Gastrocnemius medialis (tissue), 4 donors: Measurements from ENCODE around the gene CSNK1G1. TPM values are rescaled to one million over a fixed set of nuclear protein-coding genes. Genes with fewer than 3 reads are reported as not detected.

ENCODE experiments used
- ATAC-seq, 2 donors: fragments of 150-250 bp; one replicate each; pipeline ENCODE4 v1.9.1; 2016
- DNase-seq, 2 donors: peaks; one replicate each; pipeline ENCODE4 v3.0.0-alpha.2; 2019
- H3K27ac ChIP-seq, 4 donors: fragments of 200-600 bp; sonication (generic); 1 replicate in 1 of 4; 2 replicates in 3 of 4; pipeline ENCODE4 v1.5.1; 2016 to 2018; ENCODE audit warnings: mild to moderate bottlenecking in 2 of 4, moderate library complexity in 1 of 4
- H3K27me3 ChIP-seq, 3 donors: fragments of 200-600 bp; sonication (generic) in 2 of 3; 1 replicate in 1 of 3; 2 replicates in 2 of 3; pipeline versions ENCODE4 v1.5.1 to v1.6.0; 2016 to 2019; ENCODE audit warnings: mild to moderate bottlenecking in 1 of 3, moderate library complexity in 1 of 3
- H3K36me3 ChIP-seq, 2 donors: fragments of 200-600 bp; sonication (generic) in 1 of 2; one replicate each; pipeline ENCODE4 v1.5.1; 2017 to 2018
- H3K4me1 ChIP-seq, 2 donors: fragments of 200-600 bp; sonication (generic) in 1 of 2; one replicate each; pipeline ENCODE4 v1.5.1; 2016 to 2017; ENCODE audit warnings: mild to moderate bottlenecking in 2 of 2
- H3K4me3 ChIP-seq, 4 donors: fragments of 200-600 bp; sonication (generic) in 3 of 4; 1 replicate in 1 of 4; 2 replicates in 3 of 4; pipeline ENCODE4 v1.5.1; 2016 to 2019; ENCODE audit warnings: mild to moderate bottlenecking in 2 of 4
- H3K9me3 ChIP-seq, 3 donors: fragments of 200-600 bp; sonication (generic) in 2 of 3; 1 replicate in 1 of 3; 2 replicates in 2 of 3; pipeline ENCODE4 v1.5.1; 2016 to 2019
- POLR2A ChIP-seq, 2 donors: fragments of 450-650 bp; IDR thresholded peaks; one replicate each; pipeline ENCODE4 v1.6.1; 2017; ENCODE audit warnings: antibody characterized with exemption in 2 of 2, mild to moderate bottlenecking in 2 of 2, moderate library complexity in 2 of 2
- in situ Hi-C, 4 donors: fragments of 200-750 bp; cut with MboI; loops; one replicate each; pipeline versions ENCODE4 v1.15.0 to v1.8.0; 2017; ENCODE audit warnings: low sequenced_read_pairs in 4 of 4
- intact Hi-C: fragments of 100-400 bp; cut with DNase I; formaldehyde crosslinking; loops from one replicate; pipeline ENCODE4 v1.15.1; 2023; ENCODE audit warnings: low total_unique reads
- total RNA-seq, 4 donors: library from RNA; depleted of rRNA; stranded (reverse); fragments of >200 nt; gene quantifications; one replicate each; pipeline versions ENCODE4 v1.1.0 to v1.2.3, GENCODE V29; 2016
- TF ChIP-seq, protein P1 (sequence below), 5 experiments: fragments of 450-650 bp in 3 of 5; fragments of 200-600 bp in 2 of 5; sonication (generic) in 2 of 5; IDR thresholded peaks in 4 of 5; conservative IDR thresholded peaks in 1 of 5; 1 replicate in 4 of 5; 2 replicates in 1 of 5; pipeline ENCODE4 v1.5.1; 2016 to 2019; ENCODE audit warnings: antibody characterized with exemption in 5 of 5, mild to moderate bottlenecking in 3 of 5, moderate library complexity in 3 of 5

CSNK1G1 gene
- total RNA-seq, 4 donors from 2014 or later = 5.3 to 26.6 (median 6.5) TPM

DNA sequence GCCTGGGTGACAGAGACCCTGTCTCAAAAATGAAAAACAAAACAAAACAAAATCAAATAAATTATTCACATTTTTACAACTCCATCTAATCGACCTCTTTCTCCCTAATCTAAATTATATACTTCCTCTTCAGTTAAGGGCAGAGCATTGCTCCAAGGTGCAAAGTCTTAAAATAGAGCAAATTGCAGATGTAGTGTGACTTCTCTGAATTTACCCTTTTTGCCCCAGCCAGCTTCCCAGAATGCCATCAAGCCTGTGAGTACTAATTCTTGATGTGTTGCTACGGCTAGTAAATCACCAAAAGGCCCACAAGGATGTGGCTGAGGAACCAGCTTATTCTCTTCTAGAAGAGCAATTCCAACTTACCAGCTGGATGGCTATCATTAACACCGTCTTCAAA is 139.8 kb downstream of the CSNK1G1 start:
- DNase-seq (no peak), ATAC-seq (no peak)
- Histone ChIP-seq H3K4me1 (peaks cover 0 to 5% of the 10 kb centered on the region in 2 donors), H3K9me3 (no peaks in the 10 kb centered on the region), H3K27ac (no peak overlapping the region), H3K27me3 (no peaks in the 10 kb centered on the region), H3K4me3 (no peak overlapping the region), H3K36me3 (peaks cover 0 to 12% of the 10 kb centered on the region in 2 donors)
- intact Hi-C loops (no loop called here), in situ Hi-C loops (loop anchor here in 2 of 4 donors (25.0 kb wide), 2 partner anchors 146 to 446 kb away; partner anchors contain the start of gene CSNK1G1 (in 1 of the 2))
- TF ChIP-seq, protein P1, sequence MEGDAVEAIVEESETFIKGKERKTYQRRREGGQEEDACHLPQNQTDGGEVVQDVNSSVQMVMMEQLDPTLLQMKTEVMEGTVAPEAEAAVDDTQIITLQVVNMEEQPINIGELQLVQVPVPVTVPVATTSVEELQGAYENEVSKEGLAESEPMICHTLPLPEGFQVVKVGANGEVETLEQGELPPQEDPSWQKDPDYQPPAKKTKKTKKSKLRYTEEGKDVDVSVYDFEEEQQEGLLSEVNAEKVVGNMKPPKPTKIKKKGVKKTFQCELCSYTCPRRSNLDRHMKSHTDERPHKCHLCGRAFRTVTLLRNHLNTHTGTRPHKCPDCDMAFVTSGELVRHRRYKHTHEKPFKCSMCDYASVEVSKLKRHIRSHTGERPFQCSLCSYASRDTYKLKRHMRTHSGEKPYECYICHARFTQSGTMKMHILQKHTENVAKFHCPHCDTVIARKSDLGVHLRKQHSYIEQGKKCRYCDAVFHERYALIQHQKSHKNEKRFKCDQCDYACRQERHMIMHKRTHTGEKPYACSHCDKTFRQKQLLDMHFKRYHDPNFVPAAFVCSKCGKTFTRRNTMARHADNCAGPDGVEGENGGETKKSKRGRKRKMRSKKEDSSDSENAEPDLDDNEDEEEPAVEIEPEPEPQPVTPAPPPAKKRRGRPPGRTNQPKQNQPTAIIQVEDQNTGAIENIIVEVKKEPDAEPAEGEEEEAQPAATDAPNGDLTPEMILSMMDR (IDR thresholded peaks at IDR 0.05 in 4 of 5, conservative IDR thresholded peaks at IDR 0.05 in 1 of 5) = no peak
- TF ChIP-seq POLR2A (IDR thresholded peaks at IDR 0.05) = no peak

DNA sequence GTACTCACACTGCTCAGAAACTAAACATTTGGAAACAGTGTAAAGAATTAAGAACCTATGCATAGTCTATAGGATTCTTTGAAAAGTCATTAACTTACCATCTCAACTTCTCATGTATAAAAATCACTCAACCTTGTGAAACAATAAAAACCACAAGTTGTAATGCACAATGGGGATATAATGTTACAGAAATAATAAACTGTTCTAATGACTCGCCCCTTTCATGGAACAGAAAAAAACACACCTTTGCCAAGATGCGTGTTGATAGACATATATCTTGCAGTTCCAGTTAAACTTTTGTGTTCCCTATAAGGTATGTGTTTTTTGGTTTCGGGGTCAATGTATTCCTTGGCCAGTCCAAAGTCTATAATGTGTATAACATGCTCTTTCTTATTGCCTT is 142.3 kb downstream of the CSNK1G1 start:
- H3K9me3 ChIP-seq = no peaks in the 10 kb centered on the region
- no peak for ATAC-seq
- no peak for DNase-seq
- H3K27ac ChIP-seq = no peak overlapping the region
- peaks cover 0 to 12% of the 10 kb centered on the region in 2 donors for H3K36me3 ChIP-seq
- H3K27me3 ChIP-seq = no peaks in the 10 kb centered on the region
- in situ Hi-C loops (loop anchor here in 2 of 4 donors (25.0 kb wide), 2 partner anchors 149 to 449 kb away; partner anchors contain the start of gene CSNK1G1 (in 1 of the 2)), intact Hi-C loops (no loop called here)
- TF ChIP-seq, protein P1 (IDR thresholded peaks at IDR 0.05 in 4 of 5, conservative IDR thresholded peaks at IDR 0.05 in 1 of 5) = no peak
- TF ChIP-seq POLR2A (IDR thresholded peaks at IDR 0.05) = no peak
- H3K4me3 ChIP-seq = no peak overlapping the region
- peaks cover 0 to 5% of the 10 kb centered on the region in 2 donors for H3K4me1 ChIP-seq

DNA sequence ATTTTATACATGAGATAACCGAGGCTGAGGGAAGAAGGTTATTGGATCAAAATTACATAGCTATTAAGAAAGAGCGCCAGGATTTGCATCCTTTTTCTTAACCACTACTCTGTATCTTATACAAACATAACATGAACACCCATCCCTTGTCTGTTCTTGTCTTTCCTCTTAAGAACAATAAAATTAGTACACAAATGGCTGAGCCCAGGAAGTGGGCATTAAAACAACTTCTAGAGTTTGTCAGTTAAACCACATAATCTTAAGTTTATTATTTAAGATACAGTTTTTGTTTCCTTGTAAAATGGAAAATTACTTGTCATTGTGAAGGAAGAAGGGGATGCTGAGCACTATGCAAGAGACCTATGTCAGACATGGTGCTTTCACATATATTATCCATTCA is 144.3 kb downstream of the CSNK1G1 start:
- TF ChIP-seq, protein P1 (IDR thresholded peaks at IDR 0.05 in 4 of 5, conservative IDR thresholded peaks at IDR 0.05 in 1 of 5) = no peak
- no peak for TF ChIP-seq POLR2A (IDR thresholded peaks at IDR 0.05)
- no peak overlapping the region for H3K4me3 ChIP-seq
- H3K4me1 ChIP-seq = no peaks in the 10 kb centered on the region
- no peaks in the 10 kb centered on the region for H3K27me3 ChIP-seq
- H3K36me3 ChIP-seq = peaks cover 0 to 12% of the 10 kb centered on the region in 2 donors
- DNase-seq = no peak
- no peak overlapping the region for H3K27ac ChIP-seq
- ATAC-seq = no peak
- in situ Hi-C loops = loop anchor here in 2 of 4 donors (25.0 kb wide), 2 partner anchors 151 to 451 kb away; partner anchors contain the start of gene CSNK1G1 (in 1 of the 2)
- intact Hi-C loops = no loop called here
- H3K9me3 ChIP-seq = no peaks in the 10 kb centered on the region

DNA sequence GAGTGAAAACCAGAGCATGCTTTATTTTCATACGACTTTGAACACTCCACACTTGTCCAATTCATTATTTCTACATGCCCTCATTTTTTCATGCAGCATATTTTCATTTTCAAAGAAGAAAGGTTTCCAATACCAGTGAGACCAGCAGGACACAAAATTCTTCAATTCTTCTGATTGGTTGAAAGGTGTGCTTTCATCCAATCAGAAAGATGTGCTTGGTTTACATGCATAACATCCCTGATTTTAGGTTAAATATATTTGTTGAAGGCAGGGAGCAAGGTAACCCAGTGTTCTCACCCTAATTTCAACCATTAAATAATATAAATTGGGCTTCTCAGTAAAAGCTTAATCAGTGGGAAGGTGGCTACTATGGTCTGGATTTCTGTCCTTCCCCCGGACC is 145.6 kb downstream of the CSNK1G1 start:
- Histone ChIP-seq H3K9me3 (no peaks in the 10 kb centered on the region), H3K27ac (no peak overlapping the region), H3K36me3 (peaks cover 0 to 12% of the 10 kb centered on the region in 2 donors), H3K4me1 (no peaks in the 10 kb centered on the region), H3K27me3 (no peaks in the 10 kb centered on the region), H3K4me3 (no peak overlapping the region)
- DNase-seq (no peak), ATAC-seq (no peak)
- in situ Hi-C loops (loop anchor here in 2 of 4 donors (25.0 kb wide), 2 partner anchors 152 to 452 kb away; partner anchors contain the start of gene CSNK1G1 (in 1 of the 2)), intact Hi-C loops (no loop called here)
- no peak for TF ChIP-seq POLR2A (IDR thresholded peaks at IDR 0.05)
- TF ChIP-seq, protein P1 (IDR thresholded peaks at IDR 0.05 in 4 of 5, conservative IDR thresholded peaks at IDR 0.05 in 1 of 5) = no peak
